Activated naive CD8-positive, alpha-beta T cell treated with anti-CD3 and anti-CD28 coated beads, Interleukin-2, amount 10 ng/mL, durations not matched to agents 7 days and 5 days (primary cell): ENCODE data around the gene PDIA6. TPM values are rescaled to one million over a fixed set of nuclear protein-coding genes. Genes with fewer than 3 reads are reported as not detected.
A peak's percentile ranks its signal among the peaks of the same experiment; 100 is the strongest.
"Not testable (repeated sequence)": the region's sequence is repeated elsewhere in the genome, so short reads cannot be mapped to it uniquely, and the experiment has no call there.

ENCODE experiments used
- ATAC-seq: fragments of 150-1000 bp; cut with Tn5 transposase; one replicate; pipeline ENCODE4 v1.10.0; 2021; ENCODE audit warnings: low read depth, moderate library complexity
- POLR2A ChIA-PET: fragments of 350-600 bp; sonication (Branson Sonifier 250); formaldehyde crosslinking; loops from one replicate; lab custom pipeline; 2021; ENCODE audit warnings: antibody characterized with exemption; lab: Charles Lee
- DNase-seq: peaks from one replicate; pipeline ENCODE4 v3.0.0; 2021
- H3K27ac Mint-ChIP-seq: one replicate; pipeline ENCODE4 v1.8.0; 2022; ENCODE audit warnings: mild to moderate bottlenecking, mixed read lengths
- H3K27me3 Mint-ChIP-seq: one replicate; pipeline ENCODE4 v1.8.0; 2022; ENCODE audit warnings: mild to moderate bottlenecking, moderate library complexity, mixed read lengths
- H3K36me3 Mint-ChIP-seq: one replicate; pipeline ENCODE4 v1.8.0; 2021; ENCODE audit warnings: mild to moderate bottlenecking, mixed read lengths
- H3K4me1 Mint-ChIP-seq: one replicate; pipeline ENCODE4 v1.8.0; 2021; ENCODE audit warnings: mixed read lengths
- H3K4me3 Mint-ChIP-seq: one replicate; pipeline ENCODE4 v1.8.0; 2022; ENCODE audit warnings: mild to moderate bottlenecking, moderate library complexity, mixed read lengths
- H3K9me3 Mint-ChIP-seq: one replicate; pipeline ENCODE4 v1.8.0; 2021; ENCODE audit warnings: mixed read lengths
- total RNA-seq, 2 experiments: library from RNA; stranded (reverse); gene quantifications; one replicate each; pipeline ENCODE4 v1.2.3, GENCODE V29; 2021

PDIA6 gene
- total RNA-seq, 2 experiments from 2014 or later = 76.0 to 77.4 TPM

GRCh38 chr2:10813163-10814138 lies 866 bp upstream of the PDIA6 start:
- POLR2A ChIA-PET = interaction anchor here (1.1 to 1.7 kb wide), 3 partner anchors 318 to 341 kb away, joined by 3 to 6 read pairs (median 4); partner anchors contain the start of gene SLC66A3
- Mint-ChIP-seq H3K27ac (peak overlapping the region; percentile 38), H3K4me3 (peak overlapping the region; percentile 83), H3K36me3 (peaks cover 15% of the 10 kb centered on the region), H3K27me3 (peaks cover 20% of the 10 kb centered on the region), H3K4me1 (peaks cover 22% of the 10 kb centered on the region)
- not testable (repeated sequence) for ATAC-seq, H3K9me3 Mint-ChIP-seq, DNase-seq

- H3K36me3 Mint-ChIP-seq = peaks cover 26% of the 10 kb centered on the region
- POLR2A ChIA-PET = interaction anchor here (1.2 to 1.7 kb wide), 3 partner anchors 20 to 1389 kb away, joined by 3 to 5 read pairs (median 3); partner anchors contain the start of gene ITGB1BP1
- no peaks in the 10 kb centered on the region for H3K9me3 Mint-ChIP-seq
- peaks cover 9% of the 10 kb centered on the region for H3K27me3 Mint-ChIP-seq
- H3K27ac Mint-ChIP-seq = peak overlapping the region; percentile 88
- DNase-seq (no peak), ATAC-seq (no peak)
- H3K4me1 Mint-ChIP-seq = peaks cover 33% of the 10 kb centered on the region
- peak overlapping the region; percentile 91 for H3K4me3 Mint-ChIP-seq
Observed at GRCh38 chr2:10811517-10811916, 1.1 kb downstream of the PDIA6 start.

- DNase-seq = no peak
- peak overlapping the region; percentile 91 for H3K4me3 Mint-ChIP-seq
- ATAC-seq = no peak
- H3K4me1 Mint-ChIP-seq = peaks cover 33% of the 10 kb centered on the region
- H3K36me3 Mint-ChIP-seq = peaks cover 26% of the 10 kb centered on the region
- peaks cover 2% of the 10 kb centered on the region for H3K27me3 Mint-ChIP-seq
- no peaks in the 10 kb centered on the region for H3K9me3 Mint-ChIP-seq
- H3K27ac Mint-ChIP-seq = peak overlapping the region; percentile 55
- POLR2A ChIA-PET = no interaction called here
Observed at GRCh38 chr2:10810202-10811161, 2.1 kb downstream of the PDIA6 start.

- Mint-ChIP-seq H3K27me3 (no peaks in the 10 kb centered on the region), H3K36me3 (peaks cover 30% of the 10 kb centered on the region), H3K9me3 (no peaks in the 10 kb centered on the region), H3K27ac (no peak overlapping the region), H3K4me1 (peaks cover 36% of the 10 kb centered on the region), H3K4me3 (no peak overlapping the region)
- DNase-seq (no peak), ATAC-seq (no peak)
- POLR2A ChIA-PET = no interaction called here
Observed at GRCh38 chr2:10806543-10806942, 6.0 kb downstream of the PDIA6 start.

- Mint-ChIP-seq H3K4me1 (peaks cover 31% of the 10 kb centered on the region), H3K36me3 (peaks cover 33% of the 10 kb centered on the region)
- ATAC-seq, H3K9me3 Mint-ChIP-seq, POLR2A ChIA-PET, H3K27ac Mint-ChIP-seq, DNase-seq, H3K27me3 Mint-ChIP-seq, H3K4me3 Mint-ChIP-seq: not testable (repeated sequence)
Observed at GRCh38 chr2:10805990-10806389, 6.6 kb downstream of the PDIA6 start.

GRCh38 chr2:10802657-10803056 lies 9.9 kb downstream of the PDIA6 start:
- H3K4me1 Mint-ChIP-seq = peaks cover 15% of the 10 kb centered on the region
- no peaks in the 10 kb centered on the region for H3K9me3 Mint-ChIP-seq
- H3K36me3 Mint-ChIP-seq = peaks cover 14% of the 10 kb centered on the region
- H3K27ac Mint-ChIP-seq = no peak overlapping the region
- POLR2A ChIA-PET = no interaction called here
- H3K27me3 Mint-ChIP-seq = no peaks in the 10 kb centered on the region
- DNase-seq (no peak), ATAC-seq (no peak)
- H3K4me3 Mint-ChIP-seq = no peak overlapping the region

- H3K4me3 Mint-ChIP-seq = no peak overlapping the region
- H3K27ac Mint-ChIP-seq = no peak overlapping the region
- peaks cover 17% of the 10 kb centered on the region for H3K36me3 Mint-ChIP-seq
- H3K9me3 Mint-ChIP-seq = no peaks in the 10 kb centered on the region
- POLR2A ChIA-PET = no interaction called here
- peaks cover 9% of the 10 kb centered on the region for H3K4me1 Mint-ChIP-seq
- H3K27me3 Mint-ChIP-seq = no peaks in the 10 kb centered on the region
- DNase-seq = no peak
- ATAC-seq = no peak
Observed at GRCh38 chr2:10800163-10800562, 12.4 kb downstream of the PDIA6 start.

GRCh38 chr2:10798783-10799182 lies 13.8 kb downstream of the PDIA6 start:
- ATAC-seq (no peak), DNase-seq (no peak)
- POLR2A ChIA-PET = no interaction called here
- Mint-ChIP-seq H3K4me3 (no peak overlapping the region), H3K27ac (no peak overlapping the region), H3K27me3 (no peaks in the 10 kb centered on the region), H3K36me3 (peaks cover 20% of the 10 kb centered on the region), H3K4me1 (peaks cover 9% of the 10 kb centered on the region), H3K9me3 (no peaks in the 10 kb centered on the region)

- H3K27ac Mint-ChIP-seq = no peak overlapping the region
- H3K4me1 Mint-ChIP-seq = peaks cover 12% of the 10 kb centered on the region
- no peaks in the 10 kb centered on the region for H3K9me3 Mint-ChIP-seq
- POLR2A ChIA-PET = no interaction called here
- no peak overlapping the region for H3K4me3 Mint-ChIP-seq
- no peak for ATAC-seq
- peaks cover 21% of the 10 kb centered on the region for H3K36me3 Mint-ChIP-seq
- H3K27me3 Mint-ChIP-seq = no peaks in the 10 kb centered on the region
- no peak for DNase-seq
Observed at GRCh38 chr2:10796703-10797102, 15.9 kb downstream of the PDIA6 start.

GRCh38 chr2:10795508-10796046 lies 17.0 kb downstream of the PDIA6 start:
- POLR2A ChIA-PET = no interaction called here
- no peaks in the 10 kb centered on the region for H3K27me3 Mint-ChIP-seq
- ATAC-seq = no peak
- no peak overlapping the region for H3K4me3 Mint-ChIP-seq
- no peaks in the 10 kb centered on the region for H3K9me3 Mint-ChIP-seq
- DNase-seq = no peak
- H3K36me3 Mint-ChIP-seq = peaks cover 18% of the 10 kb centered on the region
- peaks cover 12% of the 10 kb centered on the region for H3K4me1 Mint-ChIP-seq
- no peak overlapping the region for H3K27ac Mint-ChIP-seq

- no peak overlapping the region for H3K27ac Mint-ChIP-seq
- H3K36me3 Mint-ChIP-seq = peaks cover 20% of the 10 kb centered on the region
- no peaks in the 10 kb centered on the region for H3K9me3 Mint-ChIP-seq
- ATAC-seq (no peak), DNase-seq (no peak)
- peaks cover 12% of the 10 kb centered on the region for H3K4me1 Mint-ChIP-seq
- no peaks in the 10 kb centered on the region for H3K27me3 Mint-ChIP-seq
- POLR2A ChIA-PET = no interaction called here
- no peak overlapping the region for H3K4me3 Mint-ChIP-seq
Observed at GRCh38 chr2:10794876-10795275, 17.7 kb downstream of the PDIA6 start.

- no peak overlapping the region for H3K27ac Mint-ChIP-seq
- H3K9me3 Mint-ChIP-seq = no peaks in the 10 kb centered on the region
- no peaks in the 10 kb centered on the region for H3K27me3 Mint-ChIP-seq
- POLR2A ChIA-PET = no interaction called here
- DNase-seq = no peak
- no peak overlapping the region for H3K4me3 Mint-ChIP-seq
- no peak for ATAC-seq
- peaks cover 20% of the 10 kb centered on the region for H3K36me3 Mint-ChIP-seq
- H3K4me1 Mint-ChIP-seq = peaks cover 9% of the 10 kb centered on the region
Observed at GRCh38 chr2:10793816-10794215, 18.8 kb downstream of the PDIA6 start.
